Liver (tissue), 9 donors: Measurements from ENCODE around the gene ARHGAP29. TPM values are rescaled to one million over a fixed set of nuclear protein-coding genes. Genes with fewer than 3 reads are reported as not detected.

Experiments used
- DNase-seq: peaks from one replicate; pipeline ENCODE4 v3.0.0-alpha.2; 2017; ENCODE audit warnings: low spot score
- H3K27ac ChIP-seq, 2 donors: one replicate each; pipeline ENCODE4 v1.7.0; 2013; ENCODE audit warnings: inconsistent platforms in 2 of 2, low read length in 2 of 2, control low read depth in 1 of 2, low read depth in 1 of 2, mild to moderate bottlenecking in 1 of 2
- H3K27me3 ChIP-seq, 4 donors: one replicate each; pipeline versions ENCODE4 v1.6.1 to v1.7.0; 2013; ENCODE audit warnings: low read length in 3 of 4, inconsistent platforms in 1 of 4, mild to moderate bottlenecking in 1 of 4, moderate library complexity in 1 of 4; ENCODE audit not compliant: control insufficient read depth in 4 of 4, insufficient read depth in 4 of 4
- H3K36me3 ChIP-seq, 4 donors: one replicate each; pipeline versions ENCODE4 v1.6.1 to v1.7.0; 2013; ENCODE audit warnings: low read length in 3 of 4, mild to moderate bottlenecking in 3 of 4, low read depth in 1 of 4, moderate library complexity in 1 of 4; ENCODE audit not compliant: control insufficient read depth in 4 of 4, insufficient read depth in 3 of 4
- H3K4me1 ChIP-seq, 4 donors: one replicate each; pipeline versions ENCODE4 v1.6.1 to v1.7.0; 2013; ENCODE audit warnings: low read length in 3 of 4, mild to moderate bottlenecking in 3 of 4, moderate library complexity in 1 of 4; ENCODE audit not compliant: control insufficient read depth in 4 of 4, insufficient read depth in 4 of 4
- H3K4me3 ChIP-seq, 3 donors: one replicate each; pipeline versions ENCODE4 v1.6.1 to v1.7.0; 2013; ENCODE audit warnings: low read length in 3 of 3, control low read depth in 1 of 3, low read depth in 1 of 3, mild to moderate bottlenecking in 1 of 3
- H3K9ac ChIP-seq, 2 donors: one replicate each; pipeline ENCODE4 v1.7.0; 2013; ENCODE audit warnings: low read length in 2 of 2, mild to moderate bottlenecking in 2 of 2, moderate library complexity in 2 of 2, control low read depth in 1 of 2, low read depth in 1 of 2
- H3K9me3 ChIP-seq, 4 donors: one replicate each; pipeline versions ENCODE4 v1.6.1 to v1.7.0; 2013; ENCODE audit warnings: low read length in 3 of 4; ENCODE audit not compliant: control insufficient read depth in 4 of 4
- EGR1 ChIP-seq, 2 donors: IDR thresholded peaks; 2 replicates each; pipeline ENCODE4 v1.6.1; 2016 to 2018; ENCODE audit warnings: antibody characterized with exemption in 2 of 2, low read depth in 2 of 2
- FOXA1 ChIP-seq: IDR thresholded peaks from 2 replicates; pipeline ENCODE4 v1.6.1; 2016; ENCODE audit warnings: antibody characterized with exemption
- FOXA2 ChIP-seq: IDR thresholded peaks from 2 replicates; pipeline ENCODE4 v1.6.1; 2016; ENCODE audit warnings: antibody characterized with exemption
- GABPA ChIP-seq, 2 donors: IDR thresholded peaks in 1 of 2; conservative IDR thresholded peaks in 1 of 2; 2 replicates each; pipeline ENCODE4 v1.6.1; 2016; ENCODE audit warnings: antibody characterized with exemption in 2 of 2, mild to moderate bottlenecking in 1 of 2, moderate library complexity in 1 of 2
- HNF4A ChIP-seq, 2 donors: conservative IDR thresholded peaks; 2 replicates each; pipeline ENCODE4 v1.6.1; 2016; ENCODE audit warnings: antibody characterized with exemption in 2 of 2, mild to moderate bottlenecking in 2 of 2
- HNF4G ChIP-seq: IDR thresholded peaks from 2 replicates; pipeline ENCODE4 v1.6.1; 2016; ENCODE audit warnings: antibody characterized with exemption
- JUND ChIP-seq, 2 donors: IDR thresholded peaks; 2 replicates each; pipeline ENCODE4 v1.6.1; 2016; ENCODE audit warnings: antibody characterized with exemption in 2 of 2
- RAD21 ChIP-seq, 2 donors: IDR thresholded peaks; 2 replicates each; pipeline ENCODE4 v1.6.1; 2016; ENCODE audit warnings: antibody characterized with exemption in 2 of 2, mild to moderate bottlenecking in 2 of 2
- RXRA ChIP-seq, 2 donors: IDR thresholded peaks; 2 replicates each; pipeline ENCODE4 v1.6.1; 2017 to 2018; ENCODE audit warnings: antibody characterized with exemption in 2 of 2, mild to moderate bottlenecking in 1 of 2
- TAF1 ChIP-seq: conservative IDR thresholded peaks from 2 replicates; pipeline ENCODE4 v1.6.1; 2016; ENCODE audit warnings: antibody characterized with exemption, mild to moderate bottlenecking
- YY1 ChIP-seq: IDR thresholded peaks from 2 replicates; pipeline ENCODE4 v1.6.1; 2016; ENCODE audit warnings: antibody characterized with exemption, mild to moderate bottlenecking
- WGBS: extraction: QIAGEN DNeasy Blood & Tissue Kit; methylation state at CpG from one replicate; pipeline ENCODE4 v1.1.7; 2013; 5-methylcytosine and 5-hydroxymethylcytosine counted together
- polyA plus RNA-seq, 2 donors: library from polyadenylated mRNA; stranded (reverse) in 1 of 2; unstranded in 1 of 2; fragments of 200-250 nt in 1 of 2; fragments of >200 nt in 1 of 2; fragmentation: Nextera tagmentation in 1 of 2; extraction: Ambion mirVana in 1 of 2; gene quantifications; one replicate each; pipeline versions ENCODE4 v1.2.1 to v1.2.3, GENCODE V29; 2013 to 2015
- total RNA-seq, 2 donors: library from RNA; depleted of rRNA; stranded (reverse); fragments of >200 nt; gene quantifications; one replicate each; pipeline ENCODE4 v1.2.3, GENCODE V29; 2014
- TF ChIP-seq, protein P1 (sequence below): IDR thresholded peaks from 2 replicates; pipeline ENCODE4 v1.6.1; 2016; ENCODE audit warnings: antibody characterized with exemption
- TF ChIP-seq, protein P2 (sequence below): IDR thresholded peaks from 2 replicates; pipeline ENCODE4 v1.6.1; 2016; ENCODE audit warnings: antibody characterized with exemption
- TF ChIP-seq, protein P3 (sequence below): IDR thresholded peaks from 2 replicates; pipeline ENCODE4 v1.6.1; 2016; ENCODE audit warnings: antibody characterized with exemption
- TF ChIP-seq, protein P4 (sequence below): IDR thresholded peaks from 2 replicates; pipeline ENCODE4 v1.6.1; 2016; ENCODE audit warnings: antibody characterized with exemption, mild to moderate bottlenecking
- donor health status: healthy.
- donor health status: healthy.
- donor health status: healthy.
- donor health status: healthy.
- donor health status: healthy.

Gene ARHGAP29
- total and polyA plus RNA-seq, 4 donors, result 8.3 to 27.7 (median 13.2) TPM

DNA sequence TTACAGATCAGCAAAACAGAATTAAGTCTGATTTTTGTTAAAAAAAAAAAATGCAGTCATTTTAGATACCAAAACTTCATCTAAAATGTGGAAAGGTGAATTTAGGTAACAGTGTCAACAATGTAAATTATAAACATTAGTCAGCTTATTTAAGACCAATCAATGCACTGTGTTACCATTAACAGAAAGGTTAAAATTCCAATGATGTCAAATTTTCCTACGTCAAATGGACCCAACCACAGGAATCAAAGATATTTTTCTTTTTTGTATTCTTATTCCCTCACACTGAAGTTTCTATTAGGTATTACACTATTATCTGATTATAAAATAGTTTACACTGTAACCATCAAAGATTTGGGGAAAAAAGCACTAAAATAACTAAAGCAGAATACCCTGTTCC, 6.5 kb downstream of the ARHGAP29 start:
- Histone ChIP-seq H3K9me3 (no peaks in the 10 kb centered on the region), H3K4me3 (no peak overlapping the region), H3K36me3 (no peaks in the 10 kb centered on the region), H3K27ac (peak overlapping the region; percentile 5 to 11), H3K9ac (no peak overlapping the region), H3K27me3 (no peaks in the 10 kb centered on the region), H3K4me1 (peaks cover 3 to 31% (median 9%) of the 10 kb centered on the region in 4 donors)
- TF ChIP-seq JUND (IDR thresholded peaks at IDR 0.05), result peak in 1 of 2 donors; percentile 29
- TF ChIP-seq, protein P1, sequence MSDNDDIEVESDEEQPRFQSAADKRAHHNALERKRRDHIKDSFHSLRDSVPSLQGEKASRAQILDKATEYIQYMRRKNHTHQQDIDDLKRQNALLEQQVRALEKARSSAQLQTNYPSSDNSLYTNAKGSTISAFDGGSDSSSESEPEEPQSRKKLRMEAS, result no peak
- no peak for DNase-seq
- 63% methylated on average over 1 of the region's 1 CpG for WGBS

DNA sequence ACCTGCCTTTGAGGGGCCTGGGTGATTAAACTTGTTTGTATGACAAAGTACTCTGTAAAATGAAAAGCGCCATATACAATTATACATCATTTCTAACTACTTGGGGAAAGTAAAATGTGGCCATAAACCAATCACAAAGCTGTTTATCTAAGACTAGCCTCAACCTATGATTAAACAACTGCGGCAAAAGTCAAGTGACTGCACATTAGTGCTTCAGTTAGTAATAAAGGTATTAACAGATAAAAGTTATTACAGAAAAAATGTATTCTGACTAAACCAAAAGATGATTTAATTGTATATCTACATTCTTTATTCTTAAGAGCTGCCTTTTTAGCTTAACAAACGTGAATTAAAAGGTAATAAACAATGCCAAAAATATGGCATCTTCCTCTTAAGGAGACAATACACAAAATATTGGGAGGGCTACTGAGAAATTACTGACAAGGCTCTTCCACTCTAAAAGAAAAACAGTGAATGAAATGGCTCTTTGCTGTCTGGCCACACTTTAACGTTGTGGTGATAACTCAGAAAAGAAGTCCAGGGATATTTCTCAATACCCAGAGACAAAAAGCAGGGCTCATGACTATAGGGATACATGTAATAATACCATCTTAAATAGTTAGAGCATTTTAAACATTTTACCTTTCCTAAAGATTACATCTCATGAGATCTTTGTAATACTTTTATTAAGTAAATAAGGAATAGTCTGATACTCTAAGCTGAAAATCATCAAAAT, 8.6 kb downstream of the ARHGAP29 start:
- Histone ChIP-seq H3K9me3 (no peaks in the 10 kb centered on the region), H3K4me1 (peaks cover 3 to 32% (median 8%) of the 10 kb centered on the region in 4 donors), H3K4me3 (no peak overlapping the region), H3K27ac (no peak overlapping the region), H3K27me3 (no peaks in the 10 kb centered on the region), H3K9ac (no peak overlapping the region), H3K36me3 (no peaks in the 10 kb centered on the region)
- no peak for TF ChIP-seq HNF4G
- TF ChIP-seq, protein P2, sequence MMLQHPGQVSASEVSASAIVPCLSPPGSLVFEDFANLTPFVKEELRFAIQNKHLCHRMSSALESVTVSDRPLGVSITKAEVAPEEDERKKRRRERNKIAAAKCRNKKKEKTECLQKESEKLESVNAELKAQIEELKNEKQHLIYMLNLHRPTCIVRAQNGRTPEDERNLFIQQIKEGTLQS, result no peak
- TF ChIP-seq RXRA (IDR thresholded peaks at IDR 0.05), result no peak
- TF ChIP-seq YY1, result no peak
- TF ChIP-seq HNF4A (conservative IDR thresholded peaks at IDR 0.05), result no peak
- TF ChIP-seq RAD21 (IDR thresholded peaks at IDR 0.05), result no peak
- no peak for TF ChIP-seq GABPA (IDR thresholded peaks at IDR 0.05 in 1 of 2, conservative IDR thresholded peaks at IDR 0.05 in 1 of 2)
- TF ChIP-seq JUND (IDR thresholded peaks at IDR 0.05), result no peak
- TF ChIP-seq, protein P3, sequence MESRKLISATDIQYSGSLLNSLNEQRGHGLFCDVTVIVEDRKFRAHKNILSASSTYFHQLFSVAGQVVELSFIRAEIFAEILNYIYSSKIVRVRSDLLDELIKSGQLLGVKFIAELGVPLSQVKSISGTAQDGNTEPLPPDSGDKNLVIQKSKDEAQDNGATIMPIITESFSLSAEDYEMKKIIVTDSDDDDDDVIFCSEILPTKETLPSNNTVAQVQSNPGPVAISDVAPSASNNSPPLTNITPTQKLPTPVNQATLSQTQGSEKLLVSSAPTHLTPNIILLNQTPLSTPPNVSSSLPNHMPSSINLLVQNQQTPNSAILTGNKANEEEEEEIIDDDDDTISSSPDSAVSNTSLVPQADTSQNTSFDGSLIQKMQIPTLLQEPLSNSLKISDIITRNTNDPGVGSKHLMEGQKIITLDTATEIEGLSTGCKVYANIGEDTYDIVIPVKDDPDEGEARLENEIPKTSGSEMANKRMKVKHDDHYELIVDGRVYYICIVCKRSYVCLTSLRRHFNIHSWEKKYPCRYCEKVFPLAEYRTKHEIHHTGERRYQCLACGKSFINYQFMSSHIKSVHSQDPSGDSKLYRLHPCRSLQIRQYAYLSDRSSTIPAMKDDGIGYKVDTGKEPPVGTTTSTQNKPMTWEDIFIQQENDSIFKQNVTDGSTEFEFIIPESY, result no peak
- WGBS, result 62% methylated on average over 4 of the region's 4 CpGs
- DNase-seq, result no peak

DNA sequence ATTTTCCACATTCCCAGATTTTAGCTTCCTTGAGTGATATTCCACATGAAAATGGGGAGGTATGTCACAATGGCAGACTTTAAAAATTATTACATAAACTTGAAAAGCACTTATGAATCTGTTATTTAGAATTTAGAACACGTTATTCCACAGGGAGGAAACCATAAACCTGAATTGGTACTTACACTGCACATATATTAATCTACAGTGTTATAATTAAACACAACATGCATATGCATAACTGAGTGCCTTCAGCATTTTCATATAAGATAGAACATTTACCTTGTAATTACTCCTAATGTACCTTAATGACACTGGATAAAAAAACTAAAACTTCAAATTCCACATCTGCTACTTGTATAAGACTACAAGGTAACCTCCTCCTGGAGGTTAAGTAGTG, 9.8 kb downstream of the ARHGAP29 start:
- TF ChIP-seq, protein P1, result no peak
- TF ChIP-seq JUND (IDR thresholded peaks at IDR 0.05) (no peak), RXRA (IDR thresholded peaks at IDR 0.05) (no peak), HNF4A (conservative IDR thresholded peaks at IDR 0.05) (no peak), TAF1 (no peak), EGR1 (IDR thresholded peaks at IDR 0.05; ENCODE audit: low read depth in 2 of 2) (no peak), GABPA (IDR thresholded peaks at IDR 0.05 in 1 of 2, conservative IDR thresholded peaks at IDR 0.05 in 1 of 2) (no peak), RAD21 (IDR thresholded peaks at IDR 0.05) (no peak), FOXA2 (no peak), HNF4G (no peak), YY1 (no peak), FOXA1 (no peak)
- TF ChIP-seq, protein P2, result no peak
- TF ChIP-seq, protein P4, sequence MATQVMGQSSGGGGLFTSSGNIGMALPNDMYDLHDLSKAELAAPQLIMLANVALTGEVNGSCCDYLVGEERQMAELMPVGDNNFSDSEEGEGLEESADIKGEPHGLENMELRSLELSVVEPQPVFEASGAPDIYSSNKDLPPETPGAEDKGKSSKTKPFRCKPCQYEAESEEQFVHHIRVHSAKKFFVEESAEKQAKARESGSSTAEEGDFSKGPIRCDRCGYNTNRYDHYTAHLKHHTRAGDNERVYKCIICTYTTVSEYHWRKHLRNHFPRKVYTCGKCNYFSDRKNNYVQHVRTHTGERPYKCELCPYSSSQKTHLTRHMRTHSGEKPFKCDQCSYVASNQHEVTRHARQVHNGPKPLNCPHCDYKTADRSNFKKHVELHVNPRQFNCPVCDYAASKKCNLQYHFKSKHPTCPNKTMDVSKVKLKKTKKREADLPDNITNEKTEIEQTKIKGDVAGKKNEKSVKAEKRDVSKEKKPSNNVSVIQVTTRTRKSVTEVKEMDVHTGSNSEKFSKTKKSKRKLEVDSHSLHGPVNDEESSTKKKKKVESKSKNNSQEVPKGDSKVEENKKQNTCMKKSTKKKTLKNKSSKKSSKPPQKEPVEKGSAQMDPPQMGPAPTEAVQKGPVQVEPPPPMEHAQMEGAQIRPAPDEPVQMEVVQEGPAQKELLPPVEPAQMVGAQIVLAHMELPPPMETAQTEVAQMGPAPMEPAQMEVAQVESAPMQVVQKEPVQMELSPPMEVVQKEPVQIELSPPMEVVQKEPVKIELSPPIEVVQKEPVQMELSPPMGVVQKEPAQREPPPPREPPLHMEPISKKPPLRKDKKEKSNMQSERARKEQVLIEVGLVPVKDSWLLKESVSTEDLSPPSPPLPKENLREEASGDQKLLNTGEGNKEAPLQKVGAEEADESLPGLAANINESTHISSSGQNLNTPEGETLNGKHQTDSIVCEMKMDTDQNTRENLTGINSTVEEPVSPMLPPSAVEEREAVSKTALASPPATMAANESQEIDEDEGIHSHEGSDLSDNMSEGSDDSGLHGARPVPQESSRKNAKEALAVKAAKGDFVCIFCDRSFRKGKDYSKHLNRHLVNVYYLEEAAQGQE, result no peak
- Histone ChIP-seq H3K4me1 (peaks cover 0 to 27% (median 8%) of the 10 kb centered on the region in 4 donors), H3K4me3 (no peak overlapping the region), H3K9me3 (no peaks in the 10 kb centered on the region), H3K27ac (no peak overlapping the region), H3K9ac (no peak overlapping the region), H3K27me3 (no peaks in the 10 kb centered on the region), H3K36me3 (no peaks in the 10 kb centered on the region)
- WGBS, result 78% methylated on average over 1 of the region's 1 CpG
- no peak for DNase-seq
